NK-92 (cell line): ENCODE data around the gene SNX25.

Source experiments
- DNase-seq: peaks from one replicate; lab custom pipeline; 2025; ENCODE audit not compliant: unreplicated experiment; lab: John Stamatoyannopoulos, UW

SNX25 gene

DNA sequence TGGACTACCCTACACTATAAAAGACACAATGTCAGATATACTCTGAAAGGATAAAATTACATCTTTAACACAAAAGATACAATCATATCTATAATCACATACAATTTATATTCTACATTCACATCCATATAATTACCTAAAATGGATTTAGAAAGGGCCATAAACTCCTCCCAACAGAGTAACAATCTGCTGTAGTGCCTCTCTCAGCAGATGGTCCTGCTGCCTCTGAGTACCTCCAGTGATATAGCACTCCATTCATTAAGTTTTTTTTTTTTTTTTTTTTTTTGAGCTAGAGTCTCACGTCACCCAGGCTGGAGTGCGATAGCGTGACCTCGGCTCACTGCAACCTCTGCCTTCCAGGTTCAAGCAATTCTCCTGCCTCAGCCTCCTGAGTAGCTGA lies 194.6 kb downstream of the SNX25 start:
- no peak for DNase-seq

- DNase-seq, result no peak
Measured at GRCh38 chr4:185405296-185405999, 196.1 kb downstream of the SNX25 start.

DNA sequence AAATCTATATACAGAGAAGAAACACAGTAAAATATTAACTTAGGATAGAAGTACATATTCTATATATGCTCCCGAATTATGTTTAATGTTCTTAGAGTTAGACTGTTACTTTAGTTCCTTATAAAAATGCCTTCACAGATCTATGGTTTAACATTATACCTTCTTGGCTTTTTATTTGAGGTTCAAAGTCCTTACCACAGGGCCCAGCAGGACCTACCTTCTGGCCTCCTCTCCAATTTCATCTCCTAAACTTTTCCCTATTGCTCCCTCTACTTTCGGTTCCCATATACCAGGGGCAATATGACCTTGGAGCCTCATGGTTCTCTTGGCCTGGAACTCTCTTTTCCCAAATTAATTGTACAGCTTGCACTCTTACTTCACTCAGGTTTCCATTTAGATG lies 199.0 kb downstream of the SNX25 start:
- DNase-seq, result no peak

GRCh38 chr4:185411849-185412248 lies 202.5 kb downstream of the SNX25 start:
- DNase-seq, result no peak

DNA sequence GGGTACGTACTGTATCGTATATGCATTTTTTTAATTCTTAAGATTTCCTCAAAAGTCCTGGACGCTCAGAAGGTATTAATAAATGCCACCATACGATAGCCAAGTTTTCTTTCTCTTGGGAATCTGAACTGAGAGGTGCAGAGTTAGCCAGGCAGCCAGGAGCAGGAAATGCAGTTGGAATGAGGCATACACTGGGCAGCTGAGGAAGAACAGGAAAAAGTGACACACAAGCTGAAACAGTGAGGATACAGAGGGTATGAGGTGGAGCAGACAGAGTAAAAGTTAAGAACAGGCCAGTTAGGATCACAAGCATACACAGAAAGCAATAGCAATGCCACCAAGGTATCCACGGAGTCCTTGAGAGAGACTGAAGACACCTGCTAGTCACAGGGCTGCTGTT lies 203.0 kb downstream of the SNX25 start:
- no peak for DNase-seq
